ENCODE measurements around the gene GEMIN4.

Gene GEMIN4

DNA sequence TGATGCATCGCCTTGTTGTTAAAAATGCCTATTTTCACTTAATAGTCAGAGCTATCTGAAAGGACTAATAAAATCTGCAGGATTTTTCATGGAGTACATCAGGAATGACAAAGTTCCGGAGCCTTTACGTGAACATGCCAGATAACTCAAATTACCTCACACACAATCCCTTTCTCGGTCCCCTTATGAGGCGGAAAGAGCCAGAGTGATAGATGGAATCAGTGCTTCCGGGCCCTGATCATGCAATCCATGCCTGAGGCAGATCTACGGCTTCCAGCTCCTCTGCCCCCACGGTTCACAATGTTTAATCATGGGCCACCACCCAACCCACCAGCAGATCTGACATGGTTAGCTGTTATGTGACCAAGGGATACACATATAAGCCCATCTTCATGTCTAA lies 54.4 kb downstream of the GEMIN4 start:
- DNase-seq = no peak

DNA sequence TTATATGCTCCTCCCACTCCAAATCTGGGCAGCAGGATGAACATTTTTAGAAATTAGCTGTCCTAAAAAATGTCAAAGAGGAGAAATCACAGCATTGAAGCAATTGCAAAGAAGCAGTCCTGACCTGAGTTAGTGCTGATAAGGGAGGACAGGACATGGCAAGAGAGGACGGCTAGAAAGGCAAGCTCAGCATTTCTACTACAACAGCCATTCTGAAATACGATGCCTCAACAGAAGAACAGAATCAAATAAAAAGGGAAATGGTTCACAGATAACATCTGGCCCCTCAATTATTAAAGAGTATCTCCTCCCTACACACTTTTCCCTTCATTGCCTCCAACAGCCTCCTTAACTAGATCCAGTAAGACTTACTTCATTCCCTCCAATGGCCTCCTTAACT lies 55.7 kb downstream of the GEMIN4 start:
- DNase-seq = no peak

All from NCI-H524 treated with DMSO at 0.1 percent for 48 hours (cell line).